ENCODE results near the gene PCDHGC3.

- TF ChIP-seq CTCF (IDR thresholded peaks at IDR 0.05; ENCODE audit: low read length) (no peak), EZH2phosphoT487 (IDR thresholded peaks at IDR 0.05; ENCODE audit: low read length) (no peak), EZH2 (optimal IDR thresholded peaks at IDR 0.05; ENCODE audit: low read depth, low read length) (no peak)
These were observed 10.4 kb upstream of the PCDHGC3 start for GRCh38 chr5:141465351-141465750.

Data from MM.1S (cell line).